ENCODE measurements around the gene FAM174B.

The FAM174B gene

DNA sequence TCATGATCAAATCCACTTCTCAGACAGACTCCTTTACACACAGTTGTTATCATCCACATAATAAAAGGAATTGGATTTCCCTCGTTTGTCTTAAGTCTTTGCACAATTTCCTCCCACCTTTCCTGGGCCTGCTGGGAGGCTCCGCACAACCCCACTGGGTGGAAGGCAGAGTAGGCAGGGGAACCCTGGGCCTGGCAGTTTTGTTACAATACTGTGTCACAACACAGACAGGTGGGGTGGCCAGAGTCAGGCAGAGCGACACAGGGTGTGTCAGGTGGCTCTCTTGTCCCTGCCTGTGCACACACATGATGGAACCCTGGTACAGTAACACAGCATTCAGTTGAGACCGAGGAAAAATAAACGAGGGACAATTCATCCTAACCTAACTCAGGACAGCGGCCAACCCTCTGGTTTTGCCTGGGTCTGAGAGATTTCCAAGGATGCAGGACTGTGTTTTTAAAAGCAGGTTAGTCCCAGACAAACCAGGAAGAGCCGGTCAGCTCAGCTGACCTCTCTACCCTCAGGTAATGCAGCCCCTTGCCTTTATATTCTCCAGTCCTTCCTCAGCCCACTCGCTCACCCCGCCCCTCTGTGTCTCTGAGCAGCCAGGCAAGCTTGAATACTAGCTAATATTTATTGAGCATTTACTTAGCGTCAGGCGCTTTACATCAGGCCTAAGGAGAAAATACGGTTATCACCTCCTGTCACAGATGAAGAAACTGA lies 8.8 kb upstream of the FAM174B start:
- DNase-seq = no peak

DNA sequence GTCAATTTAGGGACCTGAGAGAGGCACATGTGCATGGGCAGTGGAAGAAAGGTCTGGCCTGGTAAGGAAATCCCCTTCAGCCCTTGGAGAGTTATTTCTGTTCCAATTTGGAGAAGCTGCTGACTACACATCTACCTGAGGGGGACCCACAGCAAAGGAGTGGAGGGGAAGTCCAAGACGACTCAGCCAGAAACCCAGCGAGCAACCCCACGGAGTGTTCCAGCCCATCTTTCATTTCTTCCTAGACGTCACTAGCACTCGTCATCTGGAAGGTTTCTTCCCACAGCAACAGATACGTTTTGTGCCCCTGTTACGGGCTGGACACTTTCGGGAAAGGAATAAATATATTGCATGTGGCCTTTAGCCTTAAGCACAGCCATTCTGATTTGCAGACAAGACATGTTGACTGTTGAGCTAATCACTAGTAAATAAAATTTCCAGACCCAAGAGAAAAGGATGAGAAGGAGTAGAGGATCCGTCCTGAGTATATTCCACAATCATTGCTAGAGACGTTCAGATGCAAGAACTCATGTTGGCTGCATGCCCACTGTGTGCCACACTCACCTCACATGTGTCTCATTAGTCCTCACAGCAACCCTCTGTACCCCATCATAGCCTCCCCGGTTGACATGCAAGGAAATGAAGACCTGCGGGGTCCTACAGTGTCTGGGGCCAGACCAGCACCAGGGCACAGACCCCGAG lies 7.8 kb upstream of the FAM174B start:
- DNase-seq = no peak

- DNase-seq = no peak
Observed at GRCh38 chr15:92662762-92663161, 7.2 kb upstream of the FAM174B start.

GRCh38 chr15:92661956-92662355 lies 6.4 kb upstream of the FAM174B start:
- no peak for DNase-seq

DNA sequence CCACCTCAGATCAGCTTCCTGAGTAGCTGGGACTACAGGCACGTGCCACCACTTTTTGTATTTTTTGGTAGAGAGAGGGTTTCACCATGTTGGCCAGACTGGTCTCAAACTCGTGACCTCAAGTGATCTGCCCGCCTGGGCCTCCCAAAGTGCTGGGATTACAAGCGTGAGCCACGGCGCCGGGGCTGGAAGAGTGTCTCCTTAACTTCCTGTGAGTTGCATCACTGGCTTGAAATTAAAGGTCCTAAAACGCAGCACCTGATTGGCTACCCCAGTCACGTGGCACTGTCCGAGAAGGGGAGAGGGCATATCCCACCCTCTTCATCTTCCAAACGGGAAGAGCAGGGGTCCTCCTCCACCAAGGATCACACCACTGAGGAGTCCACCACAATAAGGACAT lies 5.5 kb upstream of the FAM174B start:
- DNase-seq = no peak

- DNase-seq = no peak
Observed at GRCh38 chr15:92657486-92657885, 1.9 kb upstream of the FAM174B start.

DNA sequence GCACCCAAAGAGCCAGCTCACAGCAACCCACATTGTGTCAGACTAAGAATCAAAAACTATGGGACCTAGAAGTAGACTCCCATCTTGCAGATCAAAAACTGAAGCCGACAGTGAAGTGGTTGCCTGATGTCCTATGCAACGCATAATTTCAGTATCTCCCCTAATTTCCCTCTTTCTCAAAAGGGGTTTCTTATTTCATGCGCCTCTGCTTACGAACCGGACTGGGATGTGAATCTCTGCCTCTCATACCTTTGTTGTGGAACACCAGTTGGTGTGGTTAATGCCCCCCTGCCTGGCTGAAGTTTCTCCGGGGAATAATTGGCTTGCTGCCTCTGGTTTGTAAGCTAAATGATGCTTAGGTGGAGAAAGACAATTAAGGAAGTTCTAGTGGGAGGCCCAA lies 514 bp upstream of the FAM174B start:
- no peak for DNase-seq

DNA sequence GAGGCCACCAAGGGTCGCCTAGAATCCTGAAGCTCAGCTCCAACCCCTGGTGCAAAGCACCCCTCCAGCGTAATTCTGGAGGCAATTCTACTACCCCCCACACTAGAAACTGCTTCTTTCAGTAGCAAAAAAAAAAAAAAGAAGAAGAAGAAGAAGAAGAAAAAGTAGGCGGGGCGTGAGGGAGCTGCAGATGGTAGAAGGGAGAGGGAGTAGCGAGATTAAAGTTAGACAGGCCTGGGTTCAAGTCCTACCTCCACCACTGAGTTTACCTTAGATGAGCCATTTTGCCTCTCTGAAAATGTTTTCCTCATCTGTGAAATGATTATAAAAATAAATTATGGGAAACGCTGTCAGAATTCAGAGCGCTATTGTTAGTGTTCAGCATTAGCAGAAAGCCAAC lies 913 bp downstream of the FAM174B start:
- DNase-seq = no peak

GRCh38 chr15:92653836-92654539 lies 1.6 kb downstream of the FAM174B start:
- DNase-seq = peak; percentile 7

GRCh38 chr15:92653366-92653765 lies 2.2 kb downstream of the FAM174B start:
- DNase-seq = no peak

- DNase-seq = no peak
Observed at GRCh38 chr15:92652576-92652966, 3.0 kb downstream of the FAM174B start.

DNA sequence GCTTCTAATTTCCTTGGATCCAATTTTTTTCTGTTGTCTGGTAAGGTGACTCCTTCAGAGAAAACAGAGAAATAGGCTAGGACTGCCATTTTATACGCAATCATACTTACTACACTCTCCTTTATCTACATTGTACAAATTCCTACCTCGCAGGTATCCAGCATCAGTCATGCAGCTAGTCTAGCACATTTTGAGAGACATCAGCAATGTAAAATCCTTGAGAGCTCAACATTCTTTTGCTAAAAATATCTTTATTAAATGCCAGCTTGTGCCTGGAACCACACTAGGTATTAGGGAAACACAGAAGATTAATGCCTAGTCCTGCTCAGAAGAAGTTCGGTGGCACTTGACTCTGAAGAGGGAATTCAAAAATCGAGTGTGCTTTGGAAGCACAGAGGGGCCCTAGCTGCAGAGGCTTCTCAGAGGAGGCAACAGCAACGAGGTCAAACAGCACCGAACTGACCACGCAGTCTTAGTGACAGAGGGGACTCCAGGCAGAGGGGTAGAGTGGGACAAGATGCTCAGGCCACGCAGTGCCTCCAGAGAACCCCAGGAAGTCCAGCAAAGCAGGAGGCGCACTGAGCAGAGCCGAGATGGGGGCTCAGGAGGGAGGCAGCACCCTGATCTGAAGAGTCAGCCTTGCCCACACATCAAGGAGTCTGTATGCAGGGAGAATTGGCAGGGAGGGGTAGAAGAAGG lies 3.5 kb downstream of the FAM174B start:
- no peak for DNase-seq

- no peak for DNase-seq
Observed at GRCh38 chr15:92650966-92651365, 4.6 kb downstream of the FAM174B start.

GRCh38 chr15:92650256-92650655 lies 5.3 kb downstream of the FAM174B start:
- no peak for DNase-seq

- DNase-seq = no peak
Observed at GRCh38 chr15:92648190-92648875, 7.2 kb downstream of the FAM174B start.

- DNase-seq = no peak
Observed at GRCh38 chr15:92647467-92648163, 8.0 kb downstream of the FAM174B start.

DNA sequence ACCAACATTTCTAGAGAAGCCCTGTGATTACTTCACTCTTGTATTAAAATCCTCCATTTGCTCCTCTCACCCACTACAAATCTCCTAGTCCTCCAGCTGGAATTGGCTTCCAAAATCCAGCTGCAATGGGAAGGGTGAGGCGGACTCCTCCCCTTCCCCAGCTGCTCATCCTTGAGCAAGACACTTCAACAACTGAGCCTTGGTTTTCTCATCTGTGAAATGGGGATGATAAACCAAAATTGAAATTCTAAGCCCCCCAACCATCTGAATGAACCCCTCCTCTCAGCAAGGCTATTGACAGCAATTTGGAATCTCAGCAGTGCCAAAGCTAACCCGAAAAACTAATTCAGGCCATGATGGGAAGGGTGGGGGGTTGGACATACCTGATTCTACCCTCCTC lies 9.4 kb downstream of the FAM174B start:
- no peak for DNase-seq

- DNase-seq = no peak
Observed at GRCh38 chr15:92645731-92646130, 9.8 kb downstream of the FAM174B start.

DNA sequence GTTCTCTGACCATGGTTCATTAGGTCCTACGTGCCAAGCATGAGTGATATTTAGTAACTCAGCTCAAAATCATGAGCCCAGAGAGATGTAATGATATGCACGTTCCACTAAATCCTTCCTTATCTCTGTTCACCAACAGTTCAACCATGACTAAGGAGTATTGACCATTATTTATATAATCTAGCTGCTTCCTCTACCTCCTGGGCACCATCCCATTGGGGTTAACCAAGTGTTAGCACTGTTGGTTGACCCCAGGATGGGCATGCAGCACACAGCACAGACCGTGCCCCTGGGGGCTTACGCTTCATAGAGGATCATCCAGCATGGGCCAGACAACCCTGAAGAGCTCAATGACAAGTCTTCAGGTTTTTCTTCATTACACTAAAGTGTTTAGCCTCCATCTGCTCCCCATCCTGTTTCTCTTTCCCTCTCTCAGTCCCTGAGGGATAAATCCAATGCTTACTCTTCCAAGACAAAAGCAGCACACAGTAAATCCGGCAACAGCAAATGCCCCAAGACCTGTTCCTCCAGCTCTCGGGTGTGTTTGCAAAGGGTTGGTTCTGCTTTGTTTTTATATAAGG lies 10.4 kb downstream of the FAM174B start:
- DNase-seq = no peak

GRCh38 chr15:92643849-92644815 lies 11.4 kb downstream of the FAM174B start:
- no peak for DNase-seq
